GM12878 (cell line): ENCODE measurements around the gene NIFK.

Experiments
- BHLHE40 ChIP-seq, 2 experiments: fragments of 450-650 bp in 1 of 2; IDR thresholded peaks; 2 replicates each; pipeline ENCODE4 v1.6.1; 2011 to 2017; ENCODE audit warnings: low read depth in 2 of 2, borderline replicate concordance in 1 of 2, improper control_type of control experiment in 1 of 2, low read length in 1 of 2, mild to moderate bottlenecking in 1 of 2
- CHD1 ChIP-seq: IDR thresholded peaks from 2 replicates; pipeline ENCODE4 v1.6.1; 2012; ENCODE audit warnings: low read depth, low read length, improper control_type of control experiment
- CREM ChIP-seq: IDR thresholded peaks from 2 replicates; pipeline ENCODE4 v1.6.1; 2014; ENCODE audit warnings: antibody characterized with exemption, low read depth
- NR2F1 ChIP-seq: fragments of 450-650 bp; conservative IDR thresholded peaks from 2 replicates; pipeline ENCODE4 v1.6.1; 2017; ENCODE audit warnings: mild to moderate bottlenecking
- POLR2AphosphoS5 ChIP-seq: IDR thresholded peaks from 2 replicates; pipeline ENCODE4 v1.6.1; 2011; ENCODE audit warnings: mild to moderate bottlenecking, low read length, inconsistent platforms
- RFX5 ChIP-seq: IDR thresholded peaks from 2 replicates; pipeline ENCODE4 v1.6.1; 2011; ENCODE audit warnings: low read depth, low read length, improper control_type of control experiment
- STAT3 ChIP-seq: IDR thresholded peaks from 2 replicates; pipeline ENCODE4 v1.6.1; 2011; ENCODE audit warnings: low read depth, low read length, improper control_type of control experiment
- TF ChIP-seq, protein P1 (sequence below), 3 experiments: IDR thresholded peaks in 2 of 3; conservative IDR thresholded peaks in 1 of 3; 2 replicates each; pipeline ENCODE4 v1.5.1; 2011; ENCODE audit warnings: low read depth in 3 of 3, low read length in 3 of 3, mild to moderate bottlenecking in 3 of 3, control low read depth in 2 of 3, moderate library complexity in 2 of 3, inconsistent platforms in 1 of 3, mixed read lengths in 1 of 3; ENCODE audit not compliant: control insufficient read depth in 2 of 3, insufficient read depth in 1 of 3; ENCODE audit errors: extremely low read depth in 1 of 3
- TF ChIP-seq, protein P2 (sequence below): IDR thresholded peaks from 2 replicates; pipeline ENCODE4 v1.6.1; 2011; ENCODE audit warnings: low read depth, low read length, improper control_type of control experiment, borderline replicate concordance

GRCh38 chr2:121727332-121727731, 9.3 kb downstream of the NIFK start:
- TF ChIP-seq, protein P1, sequence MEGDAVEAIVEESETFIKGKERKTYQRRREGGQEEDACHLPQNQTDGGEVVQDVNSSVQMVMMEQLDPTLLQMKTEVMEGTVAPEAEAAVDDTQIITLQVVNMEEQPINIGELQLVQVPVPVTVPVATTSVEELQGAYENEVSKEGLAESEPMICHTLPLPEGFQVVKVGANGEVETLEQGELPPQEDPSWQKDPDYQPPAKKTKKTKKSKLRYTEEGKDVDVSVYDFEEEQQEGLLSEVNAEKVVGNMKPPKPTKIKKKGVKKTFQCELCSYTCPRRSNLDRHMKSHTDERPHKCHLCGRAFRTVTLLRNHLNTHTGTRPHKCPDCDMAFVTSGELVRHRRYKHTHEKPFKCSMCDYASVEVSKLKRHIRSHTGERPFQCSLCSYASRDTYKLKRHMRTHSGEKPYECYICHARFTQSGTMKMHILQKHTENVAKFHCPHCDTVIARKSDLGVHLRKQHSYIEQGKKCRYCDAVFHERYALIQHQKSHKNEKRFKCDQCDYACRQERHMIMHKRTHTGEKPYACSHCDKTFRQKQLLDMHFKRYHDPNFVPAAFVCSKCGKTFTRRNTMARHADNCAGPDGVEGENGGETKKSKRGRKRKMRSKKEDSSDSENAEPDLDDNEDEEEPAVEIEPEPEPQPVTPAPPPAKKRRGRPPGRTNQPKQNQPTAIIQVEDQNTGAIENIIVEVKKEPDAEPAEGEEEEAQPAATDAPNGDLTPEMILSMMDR (IDR thresholded peaks at IDR 0.05 in 2 of 3, conservative IDR thresholded peaks at IDR 0.05 in 1 of 3; ENCODE audit: control insufficient read depth in 2 of 3, extremely low read depth in 1 of 3, insufficient read depth in 1 of 3, low read depth in 3 of 3, low read length in 3 of 3) = no peak
- TF ChIP-seq NR2F1 (no peak), BHLHE40 (IDR thresholded peaks at IDR 0.05; ENCODE audit: borderline replicate concordance in 1 of 2, low read depth in 2 of 2, low read length in 1 of 2) (no peak), RFX5 (no peak), POLR2AphosphoS5 (no peak), STAT3 (no peak), CREM (no peak), CHD1 (no peak)
- TF ChIP-seq, protein P2, sequence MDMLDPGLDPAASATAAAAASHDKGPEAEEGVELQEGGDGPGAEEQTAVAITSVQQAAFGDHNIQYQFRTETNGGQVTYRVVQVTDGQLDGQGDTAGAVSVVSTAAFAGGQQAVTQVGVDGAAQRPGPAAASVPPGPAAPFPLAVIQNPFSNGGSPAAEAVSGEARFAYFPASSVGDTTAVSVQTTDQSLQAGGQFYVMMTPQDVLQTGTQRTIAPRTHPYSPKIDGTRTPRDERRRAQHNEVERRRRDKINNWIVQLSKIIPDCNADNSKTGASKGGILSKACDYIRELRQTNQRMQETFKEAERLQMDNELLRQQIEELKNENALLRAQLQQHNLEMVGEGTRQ = no peak
